ENCODE data around the gene CFAP20DC.
"Not testable (repeated sequence)": the region's sequence is repeated elsewhere in the genome, so short reads cannot be mapped to it uniquely, and the experiment has no call there.

The CFAP20DC gene

DNA sequence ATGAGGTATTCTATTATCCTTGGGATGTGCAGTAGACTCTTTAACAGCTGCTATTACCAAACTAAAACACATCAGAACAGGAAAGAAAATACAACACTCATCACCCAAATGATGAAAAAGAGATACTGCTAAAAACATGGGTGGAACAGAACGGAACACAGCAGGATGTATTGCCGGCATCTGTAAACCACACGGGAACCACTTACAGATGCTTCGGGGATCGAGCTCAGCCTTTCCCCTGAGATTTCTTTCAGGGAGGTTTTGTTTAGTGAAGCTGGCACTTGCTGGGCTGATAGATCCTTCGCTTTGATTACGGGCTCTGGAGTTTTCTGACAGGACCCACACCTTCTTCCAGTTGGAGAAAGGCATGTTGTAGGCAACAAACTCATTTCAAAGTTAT is 201.0 kb downstream of the CFAP20DC start:
- CTCF ChIA-PET = interaction anchor here (0.6 kb wide), 1 partner anchor 170 kb away, joined by 4 read pairs; no protein-coding TSS in a partner anchor
- no peaks in the 10 kb centered on the region for H3K9me3 ChIP-seq (ENCODE audit: control insufficient read depth, insufficient read depth, low read depth, low read length)
- TF ChIP-seq ZNF398 (tag by site-specific recombination; IDR thresholded peaks at IDR 0.05) = no peak
- no peak for TF ChIP-seq ZNF433 (tag by site-specific recombination; IDR thresholded peaks at IDR 0.05; ENCODE audit: low read depth)
- TF ChIP-seq ZNF175 (tag by site-specific recombination; IDR thresholded peaks at IDR 0.05) = no peak
- TF ChIP-seq ZNF624 (tag by site-specific recombination; IDR thresholded peaks at IDR 0.05) = no peak
- no peak for TF ChIP-seq ZFP69B (tag by site-specific recombination; IDR thresholded peaks at IDR 0.05)
- no peak for TF ChIP-seq ZNF654 (tag by site-specific recombination; IDR thresholded peaks at IDR 0.05; ENCODE audit: low read depth)
- no peak for TF ChIP-seq ZBTB8A (tag by site-specific recombination; IDR thresholded peaks at IDR 0.05)
- TF ChIP-seq, protein P1, sequence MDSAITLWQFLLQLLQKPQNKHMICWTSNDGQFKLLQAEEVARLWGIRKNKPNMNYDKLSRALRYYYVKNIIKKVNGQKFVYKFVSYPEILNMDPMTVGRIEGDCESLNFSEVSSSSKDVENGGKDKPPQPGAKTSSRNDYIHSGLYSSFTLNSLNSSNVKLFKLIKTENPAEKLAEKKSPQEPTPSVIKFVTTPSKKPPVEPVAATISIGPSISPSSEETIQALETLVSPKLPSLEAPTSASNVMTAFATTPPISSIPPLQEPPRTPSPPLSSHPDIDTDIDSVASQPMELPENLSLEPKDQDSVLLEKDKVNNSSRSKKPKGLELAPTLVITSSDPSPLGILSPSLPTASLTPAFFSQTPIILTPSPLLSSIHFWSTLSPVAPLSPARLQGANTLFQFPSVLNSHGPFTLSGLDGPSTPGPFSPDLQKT (IDR thresholded peaks at IDR 0.05; ENCODE audit: borderline replicate concordance, low read depth, low read length) = no peak
- no peak for TF ChIP-seq ZBTB11 (tag by site-specific recombination; conservative IDR thresholded peaks at IDR 0.05; ENCODE audit: low read depth)
- TF ChIP-seq SCRT1 (tag by site-specific recombination; IDR thresholded peaks at IDR 0.05; ENCODE audit: borderline replicate concordance) = no peak
- TF ChIP-seq GLI4 (tag by site-specific recombination; IDR thresholded peaks at IDR 0.05) = no peak
- TF ChIP-seq ZNF274 (IDR thresholded peaks at IDR 0.05; ENCODE audit: low read length) = no peak
- TF ChIP-seq ZNF274 (tag by site-specific recombination; IDR thresholded peaks at IDR 0.05; ENCODE audit: borderline replicate concordance) = no peak
- TF ChIP-seq ZSCAN23 (tag by site-specific recombination; IDR thresholded peaks at IDR 0.05) = no peak
- H3K36me3 ChIP-seq (ENCODE audit: control insufficient read depth in 2 of 2, insufficient read depth in 1 of 2, low read length in 2 of 2) = no peaks in the 10 kb centered on the region
- no peak overlapping the region for H3K4me3 ChIP-seq (ENCODE audit: low read depth, low read length)
- no peak overlapping the region for H3K27ac ChIP-seq (ENCODE audit: extremely low read depth, low read depth, low read length)
- POLR2A ChIA-PET = no interaction called here
- H3K4me1 ChIP-seq (ENCODE audit: control insufficient read depth, insufficient read depth, low read length) = no peaks in the 10 kb centered on the region

DNA sequence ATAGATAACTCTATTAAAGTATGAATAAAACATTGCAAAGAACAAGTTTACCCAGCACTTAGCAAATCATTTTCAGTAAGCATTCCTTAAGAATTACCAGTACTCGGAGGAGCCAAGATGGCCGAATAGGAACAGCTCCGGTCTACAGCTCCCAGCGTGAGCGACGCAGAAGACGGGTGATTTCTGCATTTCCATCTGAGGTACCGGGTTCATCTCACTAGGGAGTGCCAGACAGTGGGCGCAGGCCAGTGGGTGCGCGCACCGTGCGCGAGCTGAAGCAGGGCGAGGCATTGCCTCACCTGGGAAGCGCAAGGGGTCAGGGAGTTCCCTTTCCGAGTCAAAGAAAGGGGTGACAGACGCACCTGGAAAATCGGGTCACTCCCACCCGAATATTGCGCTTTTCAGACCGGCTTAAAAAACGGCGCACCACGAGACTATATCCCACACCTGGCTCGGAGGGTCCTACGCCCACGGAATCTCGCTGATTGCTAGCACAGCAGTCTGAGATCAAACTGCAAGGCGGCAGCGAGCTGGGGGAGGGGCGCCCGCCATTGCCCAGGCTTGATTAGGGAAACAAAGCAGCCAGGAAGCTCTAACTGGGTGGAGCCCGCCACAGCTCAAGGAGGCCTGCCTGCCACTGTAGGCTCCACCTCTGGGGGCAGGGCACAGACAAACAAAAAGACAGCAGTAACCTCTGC is 207.6 kb downstream of the CFAP20DC start:
- H3K36me3 ChIP-seq (ENCODE audit: control insufficient read depth in 2 of 2, insufficient read depth in 1 of 2, low read length in 2 of 2); H3K27ac ChIP-seq (ENCODE audit: extremely low read depth, low read depth, low read length); H3K4me1 ChIP-seq (ENCODE audit: control insufficient read depth, insufficient read depth, low read length); POLR2A ChIA-PET; CTCF ChIA-PET; H3K9me3 ChIP-seq (ENCODE audit: control insufficient read depth, insufficient read depth, low read depth, low read length); H3K4me3 ChIP-seq (ENCODE audit: low read depth, low read length): not testable (repeated sequence)

DNA sequence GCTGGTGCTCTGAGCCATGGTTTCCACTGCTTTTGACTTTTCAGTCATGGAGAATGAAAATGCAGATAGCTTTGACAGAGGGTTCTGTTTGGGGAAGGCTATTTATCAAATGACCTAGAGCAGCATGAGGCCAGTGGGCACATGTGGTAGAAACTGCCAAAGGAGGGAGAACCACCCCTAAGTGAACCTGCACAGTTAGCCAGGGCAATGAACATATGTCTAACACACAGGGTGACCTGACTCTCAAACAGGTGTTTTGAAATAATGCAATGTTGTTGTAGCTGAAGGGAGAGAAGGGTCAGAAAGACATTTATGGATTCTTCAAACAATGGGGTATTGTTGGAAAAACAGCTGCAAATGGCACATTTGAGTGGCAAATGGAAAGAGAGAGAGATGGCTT is 208.9 kb downstream of the CFAP20DC start:
- ChIA-PET POLR2A (no interaction called here), CTCF (interaction anchor here (1.2 kb wide), 1 partner anchor 17 kb away, joined by 3 read pairs; no protein-coding TSS in a partner anchor)
- Histone ChIP-seq H3K4me3 (ENCODE audit: low read depth, low read length) (no peak overlapping the region), H3K27ac (ENCODE audit: extremely low read depth, low read depth, low read length) (no peak overlapping the region), H3K36me3 (ENCODE audit: control insufficient read depth in 2 of 2, insufficient read depth in 1 of 2, low read length in 2 of 2) (no peaks in the 10 kb centered on the region), H3K9me3 (ENCODE audit: control insufficient read depth, insufficient read depth, low read depth, low read length) (no peaks in the 10 kb centered on the region), H3K4me1 (ENCODE audit: control insufficient read depth, insufficient read depth, low read length) (no peaks in the 10 kb centered on the region)
- TF ChIP-seq ZNF449 (tag by site-specific recombination; IDR thresholded peaks at IDR 0.05) = no peak
- no peak for TF ChIP-seq ZNF747 (tag by site-specific recombination; IDR thresholded peaks at IDR 0.05)
- no peak for TF ChIP-seq ZBTB21 (tag by site-specific recombination; IDR thresholded peaks at IDR 0.05)
- TF ChIP-seq HOXA7 (CRISPR knock-in tag; IDR thresholded peaks at IDR 0.05; ENCODE audit: borderline replicate concordance) = no peak
- TF ChIP-seq ZNF561 (tag by site-specific recombination; IDR thresholded peaks at IDR 0.05; ENCODE audit: borderline replicate concordance) = no peak
- no peak for TF ChIP-seq ZSCAN30 (tag by site-specific recombination; IDR thresholded peaks at IDR 0.05)
- no peak for TF ChIP-seq ZNF248 (tag by site-specific recombination; IDR thresholded peaks at IDR 0.05)
- TF ChIP-seq, protein P2, sequence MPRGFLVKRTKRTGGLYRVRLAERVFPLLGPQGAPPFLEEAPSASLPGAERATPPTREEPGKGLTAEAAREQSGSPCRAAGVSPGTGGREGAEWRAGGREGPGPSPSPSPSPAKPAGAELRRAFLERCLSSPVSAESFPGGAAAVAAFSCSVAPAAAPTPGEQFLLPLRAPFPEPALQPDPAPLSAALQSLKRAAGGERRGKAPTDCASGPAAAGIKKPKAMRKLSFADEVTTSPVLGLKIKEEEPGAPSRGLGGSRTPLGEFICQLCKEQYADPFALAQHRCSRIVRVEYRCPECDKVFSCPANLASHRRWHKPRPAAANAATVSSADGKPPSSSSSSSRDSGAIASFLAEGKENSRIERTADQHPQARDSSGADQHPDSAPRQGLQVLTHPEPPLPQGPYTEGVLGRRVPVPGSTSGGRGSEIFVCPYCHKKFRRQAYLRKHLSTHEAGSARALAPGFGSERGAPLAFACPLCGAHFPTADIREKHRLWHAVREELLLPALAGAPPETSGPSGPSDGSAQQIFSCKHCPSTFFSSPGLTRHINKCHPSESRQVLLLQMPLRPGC (tag by site-specific recombination; IDR thresholded peaks at IDR 0.05) = no peak

Data from HEK293 (cell line).